Esophagus squamous epithelium (tissue), 5 donors: ENCODE results near the gene CPPED1. TPM values are rescaled to one million over a fixed set of nuclear protein-coding genes. Genes with fewer than 3 reads are reported as not detected.

ENCODE experiments used
- DNase-seq: peaks from one replicate; lab custom pipeline; 2025; lab: John Stamatoyannopoulos, UW
- H3K27ac ChIP-seq, 4 donors: fragments of 200-600 bp; sonication (generic); one replicate each; pipeline ENCODE4 v1.5.1; 2016 to 2019; ENCODE audit warnings: mild to moderate bottlenecking in 1 of 4
- H3K27me3 ChIP-seq, 4 donors: fragments of 200-600 bp; sonication (generic); 1 replicate in 3 of 4; 2 replicates in 1 of 4; pipeline versions ENCODE4 v1.5.1 to v1.6.0; 2017 to 2021; ENCODE audit warnings: antibody characterized with exemption in 1 of 4
- H3K36me3 ChIP-seq, 3 donors: fragments of 200-600 bp; sonication (generic); one replicate each; pipeline ENCODE4 v1.5.1; 2016 to 2019
- H3K4me1 ChIP-seq, 3 donors: fragments of 200-600 bp; sonication (generic); one replicate each; pipeline ENCODE4 v1.5.1; 2017 to 2019
- H3K4me3 ChIP-seq, 4 donors: fragments of 200-600 bp; sonication (generic); 1 replicate in 3 of 4; 2 replicates in 1 of 4; pipeline ENCODE4 v1.5.1; 2016 to 2019; ENCODE audit warnings: mild to moderate bottlenecking in 2 of 4, moderate library complexity in 1 of 4
- H3K9me3 ChIP-seq, 3 donors: fragments of 200-600 bp; sonication (generic); one replicate each; pipeline ENCODE4 v1.5.1; 2016 to 2019
- CTCF ChIP-seq, 6 experiments: fragments of 450-650 bp in 4 of 6; fragments of 200-600 bp in 2 of 6; sonication (generic) in 2 of 6; IDR thresholded peaks; one replicate each; pipeline ENCODE4 v1.5.1; 2016 to 2019; ENCODE audit warnings: antibody characterized with exemption in 6 of 6, mild to moderate bottlenecking in 4 of 6, moderate library complexity in 4 of 6
- POLR2A ChIP-seq, 4 donors: fragments of 450-650 bp; IDR thresholded peaks; one replicate each; pipeline ENCODE4 v1.6.1; 2017; ENCODE audit warnings: antibody characterized with exemption in 4 of 4, mild to moderate bottlenecking in 4 of 4, moderate library complexity in 3 of 4
- WGBS, 2 donors: methylation state at CpG; one replicate each; pipeline ENCODE4 v1.1.5; 2018; 5-methylcytosine and 5-hydroxymethylcytosine counted together
- intact Hi-C: fragments of 100-400 bp; cut with DNase I; formaldehyde crosslinking; loops from one replicate; pipeline ENCODE4 v1.15.0; 2022
- total RNA-seq, 4 donors: library from RNA; depleted of rRNA; stranded (reverse); fragments of >200 nt; gene quantifications; one replicate each; pipeline ENCODE4 v1.1.0, GENCODE V29; 2016
- donor health status: DM: yes; HTN: yes; CAD: no.

Gene CPPED1
- total RNA-seq, 4 donors from 2014 or later: 14.3 to 45.6 (median 16.8) TPM

GRCh38 chr16:12651765-12652512 is 151.7 kb downstream of the CPPED1 start:
- Histone ChIP-seq H3K27ac (no peak overlapping the region), H3K9me3 (no peaks in the 10 kb centered on the region), H3K4me1 (no peaks in the 10 kb centered on the region), H3K4me3 (no peak overlapping the region), H3K36me3 (no peaks in the 10 kb centered on the region), H3K27me3 (no peaks in the 10 kb centered on the region)
- no peak for DNase-seq
- intact Hi-C loops: no loop called here
- TF ChIP-seq CTCF (IDR thresholded peaks at IDR 0.05) (no peak), POLR2A (IDR thresholded peaks at IDR 0.05) (no peak)
- 43 to 61% methylated on average over 16 of the region's 16 CpGs for WGBS, 2 donors

GRCh38 chr16:12649356-12649755 is 154.3 kb downstream of the CPPED1 start:
- no peak for DNase-seq
- 63 to 83% methylated on average over 1 to 2 of the region's 2 CpGs for WGBS, 2 donors
- no peaks in the 10 kb centered on the region for H3K27me3 ChIP-seq
- no peak overlapping the region for H3K27ac ChIP-seq
- H3K4me3 ChIP-seq: no peak overlapping the region
- H3K36me3 ChIP-seq: no peaks in the 10 kb centered on the region
- H3K9me3 ChIP-seq: no peaks in the 10 kb centered on the region
- H3K4me1 ChIP-seq: no peaks in the 10 kb centered on the region
- intact Hi-C loops: no loop called here
- no peak for TF ChIP-seq CTCF (IDR thresholded peaks at IDR 0.05)
- TF ChIP-seq POLR2A (IDR thresholded peaks at IDR 0.05): no peak

- TF ChIP-seq POLR2A (IDR thresholded peaks at IDR 0.05) (no peak), CTCF (IDR thresholded peaks at IDR 0.05) (no peak)
- Histone ChIP-seq H3K4me3 (no peak overlapping the region), H3K4me1 (no peaks in the 10 kb centered on the region), H3K9me3 (no peaks in the 10 kb centered on the region), H3K27me3 (no peaks in the 10 kb centered on the region), H3K27ac (no peak overlapping the region), H3K36me3 (no peaks in the 10 kb centered on the region)
- intact Hi-C loops: no loop called here
- no peak for DNase-seq
- 42 to 44% methylated on average over 10 of the region's 10 CpGs for WGBS, 2 donors
Measured at GRCh38 chr16:12646490-12647274, 157.0 kb downstream of the CPPED1 start.

GRCh38 chr16:12646098-12646489 is 157.6 kb downstream of the CPPED1 start:
- no peak overlapping the region for H3K4me3 ChIP-seq

More at GRCh38 chr16:12646098-12646489, 157.6 kb downstream of the CPPED1 start:
- H3K4me1 ChIP-seq: no peaks in the 10 kb centered on the region
- no peak overlapping the region for H3K27ac ChIP-seq
- intact Hi-C loops: no loop called here
- no peaks in the 10 kb centered on the region for H3K9me3 ChIP-seq
- TF ChIP-seq POLR2A (IDR thresholded peaks at IDR 0.05): no peak
- no peak for TF ChIP-seq CTCF (IDR thresholded peaks at IDR 0.05)
- no peaks in the 10 kb centered on the region for H3K27me3 ChIP-seq
- WGBS, 2 donors: 54 to 71% methylated on average over 4 of the region's 4 CpGs
- DNase-seq: no peak
- no peaks in the 10 kb centered on the region for H3K36me3 ChIP-seq
